ENCODE measurements around the gene LRP1.

DNA sequence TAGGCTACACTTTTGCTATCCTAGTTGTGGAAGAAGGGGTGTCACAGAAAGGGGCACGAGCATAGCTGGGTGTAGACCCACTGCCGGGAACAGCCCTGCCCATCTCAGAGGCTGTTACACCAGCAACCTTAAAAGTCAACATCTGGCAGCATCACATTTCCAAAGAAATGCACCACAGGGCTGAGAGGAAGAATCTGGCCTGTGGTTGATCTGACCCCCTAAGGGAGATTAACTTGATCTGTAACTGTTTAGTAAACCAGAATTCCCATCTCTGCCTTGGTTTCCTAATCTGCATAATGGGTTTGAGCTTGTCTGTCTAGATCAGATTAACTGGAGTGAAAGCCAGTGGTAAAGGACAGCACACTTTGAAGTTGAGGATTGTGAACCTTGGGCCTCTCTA lies 17.8 kb downstream of the LRP1 start:
- TF ChIP-seq EZH2 (IDR thresholded peaks at IDR 0.05) = no peak
- TF ChIP-seq POLR2AphosphoS5 (IDR thresholded peaks at IDR 0.05; ENCODE audit: borderline replicate concordance, low read depth, low read length) = no peak
- TF ChIP-seq FOXP2 (optimal IDR thresholded peaks at IDR 0.05; ENCODE audit: control extremely low read depth, extremely low read length, insufficient read depth) = no peak

Data from SK-N-MC (cell line).